H1 (cell line): ENCODE results near the gene PRKCSH. TPM values are rescaled to one million over a fixed set of nuclear protein-coding genes. Genes with fewer than 3 reads are reported as not detected.

ENCODE experiments used
- CBX5 ChIP-seq: fragments of 300-800, 300-1000 bp; sonication (generic); IDR thresholded peaks from 2 replicates; pipeline ENCODE4 v1.7.1; 2016; ENCODE audit warnings: antibody characterized with exemption, low read length, low read depth
- CTBP2 ChIP-seq: IDR thresholded peaks from 2 replicates; pipeline ENCODE4 v1.7.0; 2011; ENCODE audit warnings: borderline replicate concordance, mild to moderate bottlenecking, moderate library complexity, mixed read lengths, low read length; ENCODE audit not compliant: insufficient read depth, insufficient read length
- EP300 ChIP-seq, 2 experiments: IDR thresholded peaks; 1 replicate in 1 of 2; 2 replicates in 1 of 2; pipeline ENCODE4 v1.6.1; 2011 to 2012; ENCODE audit warnings: low read depth in 2 of 2, low read length in 2 of 2, mild to moderate bottlenecking in 2 of 2, borderline replicate concordance in 1 of 2, inconsistent platforms in 1 of 2, moderate library complexity in 1 of 2
- HDAC6 ChIP-seq: IDR thresholded peaks from one replicate; pipeline ENCODE4 v1.7.1; 2012; ENCODE audit warnings: low read depth, mild to moderate bottlenecking, inconsistent platforms, low read length, moderate library complexity
- KDM4A ChIP-seq: IDR thresholded peaks from one replicate; pipeline ENCODE4 v1.7.1; 2012; ENCODE audit warnings: low read depth, mild to moderate bottlenecking, moderate library complexity, low read length, inconsistent platforms; ENCODE audit not compliant: severe bottlenecking
- RAD21 ChIP-seq, 2 experiments: IDR thresholded peaks in 1 of 2; conservative IDR thresholded peaks in 1 of 2; 2 replicates each; pipeline ENCODE4 v1.6.1; 2011; ENCODE audit warnings: low read depth in 2 of 2, low read length in 2 of 2, improper control_type of control experiment in 1 of 2, inconsistent platforms in 1 of 2, mild to moderate bottlenecking in 1 of 2, moderate library complexity in 1 of 2
- RNF2 ChIP-seq: fragments of 200-900, 300-1000 bp; sonication (generic); IDR thresholded peaks from 2 replicates; pipeline ENCODE4 v1.7.1; 2016; ENCODE audit warnings: borderline replicate concordance, low read depth, mild to moderate bottlenecking, antibody characterized with exemption, low read length; ENCODE audit not compliant: poor library complexity, severe bottlenecking; ENCODE audit errors: missing control alignments
- RXRA ChIP-seq: IDR thresholded peaks from 2 replicates; pipeline ENCODE4 v1.6.1; 2011; ENCODE audit warnings: low read depth, mild to moderate bottlenecking, low read length, moderate library complexity; ENCODE audit not compliant: insufficient read depth
- SAP30 ChIP-seq: fragments of 300-600 bp; sonication (generic); IDR thresholded peaks from 2 replicates; pipeline ENCODE4 v1.7.1; 2012; ENCODE audit warnings: low read length, moderate library complexity, mild to moderate bottlenecking, inconsistent platforms; ENCODE audit not compliant: insufficient read depth, insufficient replicate concordance
- TBP ChIP-seq: IDR thresholded peaks from 2 replicates; pipeline ENCODE4 v1.6.1; 2011; ENCODE audit warnings: low read depth, low read length, improper control_type of control experiment
- TEAD4 ChIP-seq: IDR thresholded peaks from 2 replicates; pipeline ENCODE4 v1.6.1; 2012; ENCODE audit warnings: low read depth, low read length, inconsistent platforms, mixed read lengths
- YY1 ChIP-seq: IDR thresholded peaks from 2 replicates; pipeline ENCODE4 v1.6.1; 2011; ENCODE audit warnings: low read depth, mild to moderate bottlenecking, low read length
- polyA plus RNA-seq, 7 experiments: library from polyadenylated mRNA; depleted of rRNA in 3 of 7; stranded (reverse) in 5 of 7; unstranded in 2 of 7; fragments of >200 nt in 5 of 7; fragments of 200-250 nt in 2 of 7; gene quantifications; 1 replicate in 5 of 7; 2 replicates in 1 of 7; 4 replicates in 1 of 7; pipeline versions ENCODE4 v1.2.1 to v1.2.3, GENCODE V29; 2011 to 2013; ENCODE audit warnings: missing spikeins in 2 of 7, mixed read lengths in 2 of 7
- total RNA-seq: library from RNA; stranded (reverse); fragmentation: NEBNext Ultra II Directional; extraction: Animal tissue kit (Norgen Biotek cat#: 25700); gene quantifications from 2 replicates; pipeline ENCODE4 v1.2.1, GENCODE V29; 2021
- TF ChIP-seq, protein P1 (sequence below): IDR thresholded peaks from 2 replicates; pipeline ENCODE4 v1.6.1; 2012; ENCODE audit warnings: inconsistent platforms
- TF ChIP-seq, protein P2 (sequence below), 3 experiments: IDR thresholded peaks; 1 replicate in 2 of 3; 2 replicates in 1 of 3; pipeline versions ENCODE4 v1.5.1 to v1.6.1; 2011; ENCODE audit warnings: low read length in 3 of 3, mild to moderate bottlenecking in 3 of 3, inconsistent platforms in 2 of 3, low read depth in 1 of 3, moderate library complexity in 1 of 3; ENCODE audit not compliant: insufficient read depth in 1 of 3; ENCODE audit errors: control extremely low read depth in 1 of 3

PRKCSH gene
- total and polyA plus RNA-seq, 2 of the 8 experiments (the other 6 are each of a cell fraction or from before 2014, with no cell fraction given): 97.2 to 337 TPM

DNA sequence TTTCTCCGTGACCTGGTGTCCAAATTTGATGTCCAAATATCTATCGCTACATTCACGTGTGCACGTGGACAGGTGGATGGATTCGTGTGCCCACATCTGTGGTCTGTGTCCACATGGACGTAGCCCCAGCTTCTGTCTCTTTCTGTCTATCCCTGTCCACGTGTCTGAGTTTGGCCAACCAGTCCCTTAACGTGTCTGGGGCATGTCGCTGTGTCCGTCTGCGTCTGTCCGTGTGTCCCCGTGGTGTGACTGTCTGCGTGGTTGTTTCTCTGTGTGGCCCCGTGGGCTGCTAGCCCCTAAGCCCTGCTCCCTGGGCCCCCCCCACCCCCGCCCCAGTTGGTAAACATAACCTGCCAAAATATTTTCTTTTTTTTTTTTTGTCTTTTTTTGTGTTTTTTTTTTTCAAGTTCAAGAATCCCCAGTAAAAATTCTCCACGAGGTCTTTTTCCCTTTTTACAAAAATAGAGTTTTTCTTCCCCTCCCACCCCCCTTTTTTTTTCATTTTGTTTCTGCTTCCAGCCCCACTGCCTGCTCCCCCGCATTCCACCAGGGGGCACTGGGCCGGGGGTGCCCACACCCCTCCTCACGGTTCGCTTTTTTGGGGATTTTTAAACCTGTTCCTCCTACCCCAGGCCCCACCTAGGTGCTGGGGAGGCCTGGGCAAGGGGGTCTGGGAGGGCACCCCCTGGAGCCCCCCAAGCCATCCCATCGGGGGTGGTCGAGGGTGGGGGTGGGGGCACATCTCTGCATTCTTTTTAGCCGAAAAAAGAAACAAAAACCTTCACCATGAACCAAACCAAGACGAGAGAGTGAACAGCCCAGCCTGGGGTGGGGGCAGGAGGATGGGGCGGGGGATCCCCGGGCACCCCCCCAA, 18.3 kb downstream of the PRKCSH start (continued):
- TF ChIP-seq SAP30: no peak
- TF ChIP-seq TEAD4: peak; percentile 74; the same call in 1 of the 2 replicates
- no peak for TF ChIP-seq CBX5
- TF ChIP-seq, protein P1, sequence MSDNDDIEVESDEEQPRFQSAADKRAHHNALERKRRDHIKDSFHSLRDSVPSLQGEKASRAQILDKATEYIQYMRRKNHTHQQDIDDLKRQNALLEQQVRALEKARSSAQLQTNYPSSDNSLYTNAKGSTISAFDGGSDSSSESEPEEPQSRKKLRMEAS: no peak
- no peak for TF ChIP-seq RNF2
- no peak for TF ChIP-seq RXRA
- TF ChIP-seq CTBP2: no peak
- TF ChIP-seq HDAC6: no peak
- TF ChIP-seq, protein P2, sequence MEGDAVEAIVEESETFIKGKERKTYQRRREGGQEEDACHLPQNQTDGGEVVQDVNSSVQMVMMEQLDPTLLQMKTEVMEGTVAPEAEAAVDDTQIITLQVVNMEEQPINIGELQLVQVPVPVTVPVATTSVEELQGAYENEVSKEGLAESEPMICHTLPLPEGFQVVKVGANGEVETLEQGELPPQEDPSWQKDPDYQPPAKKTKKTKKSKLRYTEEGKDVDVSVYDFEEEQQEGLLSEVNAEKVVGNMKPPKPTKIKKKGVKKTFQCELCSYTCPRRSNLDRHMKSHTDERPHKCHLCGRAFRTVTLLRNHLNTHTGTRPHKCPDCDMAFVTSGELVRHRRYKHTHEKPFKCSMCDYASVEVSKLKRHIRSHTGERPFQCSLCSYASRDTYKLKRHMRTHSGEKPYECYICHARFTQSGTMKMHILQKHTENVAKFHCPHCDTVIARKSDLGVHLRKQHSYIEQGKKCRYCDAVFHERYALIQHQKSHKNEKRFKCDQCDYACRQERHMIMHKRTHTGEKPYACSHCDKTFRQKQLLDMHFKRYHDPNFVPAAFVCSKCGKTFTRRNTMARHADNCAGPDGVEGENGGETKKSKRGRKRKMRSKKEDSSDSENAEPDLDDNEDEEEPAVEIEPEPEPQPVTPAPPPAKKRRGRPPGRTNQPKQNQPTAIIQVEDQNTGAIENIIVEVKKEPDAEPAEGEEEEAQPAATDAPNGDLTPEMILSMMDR (IDR thresholded peaks at IDR 0.05; ENCODE audit: control extremely low read depth in 1 of 3, insufficient read depth in 1 of 3, low read depth in 1 of 3, low read length in 3 of 3): peak; percentile 66 to 81 (median 69)
- TF ChIP-seq RAD21 (IDR thresholded peaks at IDR 0.05 in 1 of 2, conservative IDR thresholded peaks at IDR 0.05 in 1 of 2; ENCODE audit: low read depth in 2 of 2, low read length in 2 of 2): peak; percentile 34 to 56; a peak in 3 of 4 replicates
- no peak for TF ChIP-seq KDM4A
- TF ChIP-seq YY1: no peak
- TF ChIP-seq EP300 (IDR thresholded peaks at IDR 0.05; ENCODE audit: borderline replicate concordance in 1 of 2, low read depth in 2 of 2, low read length in 2 of 2): no peak
- no peak for TF ChIP-seq TBP
